CD4-positive, alpha-beta memory T cell (primary cell): Measurements from ENCODE around the gene BCAP31. TPM values are rescaled to one million over a fixed set of nuclear protein-coding genes. Genes with fewer than 3 reads are reported as not detected.

Experiments
- CTCF ChIA-PET: fragments of 350-600 bp; sonication (Branson Sonifier 250); formaldehyde crosslinking; loops from one replicate; lab custom pipeline; 2021; ENCODE audit warnings: inconsistent platforms; ENCODE audit not compliant: partially characterized antibody; lab: Charles Lee
- POLR2A ChIA-PET: fragments of 350-600 bp; sonication (Branson Sonifier 250); formaldehyde crosslinking; loops from one replicate; lab custom pipeline; 2021; ENCODE audit not compliant: partially characterized antibody; lab: Charles Lee
- DNase-seq, 5 donors: peaks; one replicate each; pipeline versions ENCODE4 v3.0.0 to v3.0.0-alpha.2; 2020 to 2022; ENCODE audit warnings: mixed read lengths in 1 of 5
- H3K27ac ChIP-seq: one replicate; pipeline ENCODE4 v1.7.0; 2013; ENCODE audit warnings: low read depth, low read length
- H3K27me3 ChIP-seq: 2 replicates; pipeline ENCODE4 v1.7.0; 2013; ENCODE audit warnings: mild to moderate bottlenecking, low read length, moderate library complexity; ENCODE audit not compliant: insufficient read depth
- H3K36me3 ChIP-seq: 2 replicates; pipeline ENCODE4 v1.7.0; 2013; ENCODE audit warnings: mild to moderate bottlenecking, low read length, moderate library complexity; ENCODE audit not compliant: insufficient read depth
- H3K4me1 ChIP-seq: 2 replicates; pipeline ENCODE4 v1.7.0; 2013; ENCODE audit warnings: mild to moderate bottlenecking, low read length, moderate library complexity; ENCODE audit not compliant: insufficient read depth
- H3K4me3 ChIP-seq, 2 donors: one replicate each; pipeline ENCODE4 v1.7.0; 2013; ENCODE audit warnings: low read length in 2 of 2, mild to moderate bottlenecking in 1 of 2
- H3K9me3 ChIP-seq, 2 donors: one replicate each; pipeline ENCODE4 v1.7.0; 2013; ENCODE audit warnings: low read length in 2 of 2, control low read depth in 1 of 2; ENCODE audit not compliant: control insufficient read depth in 1 of 2
- H3K27ac Mint-ChIP-seq, 7 donors: one replicate each; pipeline ENCODE4 v1.8.0; 2020 to 2021; ENCODE audit warnings: mixed read lengths in 7 of 7, mild to moderate bottlenecking in 6 of 7, inconsistent platforms in 3 of 7, moderate library complexity in 3 of 7
- H3K27me3 Mint-ChIP-seq, 2 donors: one replicate each; pipeline ENCODE4 v1.8.0; 2020 to 2021; ENCODE audit warnings: mixed read lengths in 2 of 2
- H3K36me3 Mint-ChIP-seq, 2 donors: one replicate each; pipeline ENCODE4 v1.8.0; 2020 to 2021; ENCODE audit warnings: mixed read lengths in 2 of 2, inconsistent platforms in 1 of 2, mild to moderate bottlenecking in 1 of 2
- H3K4me1 Mint-ChIP-seq, 4 donors: one replicate each; pipeline ENCODE4 v1.8.0; 2020 to 2021; ENCODE audit warnings: mixed read lengths in 4 of 4, mild to moderate bottlenecking in 1 of 4
- H3K4me3 Mint-ChIP-seq, 8 donors: one replicate each; pipeline ENCODE4 v1.8.0; 2020 to 2021; ENCODE audit warnings: mixed read lengths in 8 of 8, mild to moderate bottlenecking in 7 of 8, moderate library complexity in 6 of 8, inconsistent platforms in 3 of 8
- H3K9me3 Mint-ChIP-seq, 8 donors: one replicate each; pipeline ENCODE4 v1.8.0; 2020 to 2021; ENCODE audit warnings: mixed read lengths in 8 of 8, mild to moderate bottlenecking in 5 of 8, inconsistent platforms in 3 of 8, moderate library complexity in 1 of 8
- intact Hi-C: fragments of 100-400 bp; cut with micrococcal nuclease; formaldehyde crosslinking; loops from one replicate; pipeline ENCODE4 v1.15.1; 2023
- polyA plus RNA-seq, 2 donors: library from polyadenylated mRNA; unstranded; fragments of 300-500 nt; fragmentation: Illumina TruSeq; gene quantifications; one replicate each; pipeline ENCODE4 v1.2.3, GENCODE V29; 2021
- total RNA-seq, 2 experiments: library from RNA; stranded (reverse); gene quantifications; one replicate each; pipeline ENCODE4 v1.2.3, GENCODE V29; 2021

BCAP31 gene
- total and polyA plus RNA-seq, 4 experiments from 2014 or later = 126 to 510 (median 217) TPM

DNA sequence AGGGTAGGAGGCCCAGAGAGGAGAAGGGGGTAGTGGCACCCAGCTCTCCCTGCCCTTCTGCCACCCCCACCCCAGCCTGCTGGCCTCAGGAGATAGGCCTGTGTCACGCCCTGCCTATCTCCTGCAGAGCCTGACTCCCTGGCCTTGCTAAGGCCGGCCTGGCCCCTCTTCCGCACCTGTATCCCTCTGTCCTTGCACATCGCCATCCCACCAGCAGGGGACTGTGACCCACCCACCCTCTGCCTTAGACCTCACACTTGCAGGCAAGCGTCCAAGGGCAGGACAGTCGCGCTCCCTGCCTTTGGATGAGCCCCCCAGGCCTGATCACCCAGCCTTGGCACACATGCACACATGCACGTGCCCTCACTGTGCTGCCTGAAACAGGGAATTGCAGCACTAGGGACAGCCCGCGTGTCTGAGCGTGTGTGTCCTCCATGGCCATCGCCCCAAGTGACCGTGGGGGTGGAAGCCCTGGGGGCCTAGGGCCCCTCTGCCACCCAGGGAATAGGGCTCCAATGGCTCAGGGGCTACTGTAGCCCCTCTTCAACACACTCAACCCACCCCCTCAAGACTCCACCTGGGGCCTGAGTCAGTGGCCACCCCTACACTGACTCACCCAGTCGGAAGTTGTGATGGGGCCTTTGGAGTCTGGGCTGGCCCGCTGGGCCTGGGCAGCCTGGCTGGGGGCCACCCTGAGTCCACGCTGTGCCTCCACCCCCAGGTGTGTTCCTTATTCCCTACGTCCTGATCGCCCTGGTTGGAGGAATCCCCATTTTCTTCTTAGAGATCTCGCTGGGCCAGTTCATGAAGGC is 34.3 kb downstream of the BCAP31 start:
- Mint-ChIP-seq H3K36me3 (no peaks in the 10 kb centered on the region), H3K27ac (peak overlapping the region in 1 of 7 donors; percentile 29), H3K27me3 (no peaks in the 10 kb centered on the region), H3K9me3 (no peaks in the 10 kb centered on the region), H3K4me1 (no peaks in the 10 kb centered on the region), H3K4me3 (peak overlapping the region in 2 of 8 donors; percentile 35 to 55)
- Histone ChIP-seq H3K36me3 (no peaks in the 10 kb centered on the region), H3K4me3 (no peak overlapping the region), H3K27ac (no peak overlapping the region), H3K4me1 (no peaks in the 10 kb centered on the region), H3K27me3 (no peaks in the 10 kb centered on the region), H3K9me3 (no peaks in the 10 kb centered on the region)
- intact Hi-C loops = loop anchor here (5.0 kb wide), 2 partner anchors 32 to 262 kb away; partner anchors contain the start of genes ABCD1 and BCAP31
- POLR2A ChIA-PET = no interaction called here
- CTCF ChIA-PET = no interaction called here
- peak in 1 of 5 donors; percentile 29 for DNase-seq

DNA sequence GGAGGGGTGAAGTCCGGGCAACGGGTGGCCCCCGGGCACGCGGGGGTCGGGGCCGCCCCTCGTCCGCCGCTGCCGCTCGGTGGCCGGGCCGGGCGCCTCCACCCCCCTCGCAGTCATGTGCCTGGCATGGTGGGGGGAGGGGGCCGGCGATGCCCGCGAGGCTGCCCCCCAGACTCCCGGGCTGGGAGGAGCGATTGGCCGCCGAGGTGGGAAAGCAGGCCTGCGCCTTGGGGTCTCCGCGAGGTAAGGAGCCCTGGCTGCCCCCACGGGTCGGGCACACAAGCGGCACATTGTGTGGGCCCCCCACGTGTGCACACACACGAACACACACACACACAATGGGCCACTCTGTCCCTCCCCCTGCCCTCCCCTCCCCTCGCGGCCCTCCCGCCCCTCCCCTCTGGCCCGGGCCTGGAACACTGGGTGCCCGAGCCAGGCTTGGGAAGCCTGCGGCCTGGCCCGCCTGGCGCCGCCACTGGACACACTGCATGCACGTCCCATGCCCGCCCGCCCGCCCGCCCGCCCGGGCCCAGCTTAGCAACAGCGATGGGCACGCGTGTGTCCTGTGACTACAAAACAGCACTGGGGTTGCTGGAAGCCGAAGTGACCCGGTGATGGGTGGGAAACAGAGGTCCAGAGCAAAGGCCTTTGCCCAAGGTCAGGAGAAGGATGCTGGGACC is 35.1 kb downstream of the BCAP31 start:
- intact Hi-C loops = loop anchor here (5.0 kb wide), 2 partner anchors 33 to 263 kb away; partner anchors contain the start of genes ABCD1 and BCAP31
- H3K36me3 Mint-ChIP-seq = no peaks in the 10 kb centered on the region
- DNase-seq = no peak
- H3K4me3 ChIP-seq = no peak overlapping the region
- CTCF ChIA-PET = no interaction called here
- H3K27ac ChIP-seq = no peak overlapping the region
- H3K9me3 ChIP-seq = no peaks in the 10 kb centered on the region
- H3K4me3 Mint-ChIP-seq = peak overlapping the region in 1 of 8 donors; percentile 32
- H3K4me1 ChIP-seq = no peaks in the 10 kb centered on the region
- H3K27ac Mint-ChIP-seq = no peak overlapping the region
- H3K4me1 Mint-ChIP-seq = no peaks in the 10 kb centered on the region
- H3K27me3 Mint-ChIP-seq = no peaks in the 10 kb centered on the region
- H3K9me3 Mint-ChIP-seq = no peaks in the 10 kb centered on the region
- no peaks in the 10 kb centered on the region for H3K27me3 ChIP-seq
- H3K36me3 ChIP-seq = no peaks in the 10 kb centered on the region
- POLR2A ChIA-PET = no interaction called here

DNA sequence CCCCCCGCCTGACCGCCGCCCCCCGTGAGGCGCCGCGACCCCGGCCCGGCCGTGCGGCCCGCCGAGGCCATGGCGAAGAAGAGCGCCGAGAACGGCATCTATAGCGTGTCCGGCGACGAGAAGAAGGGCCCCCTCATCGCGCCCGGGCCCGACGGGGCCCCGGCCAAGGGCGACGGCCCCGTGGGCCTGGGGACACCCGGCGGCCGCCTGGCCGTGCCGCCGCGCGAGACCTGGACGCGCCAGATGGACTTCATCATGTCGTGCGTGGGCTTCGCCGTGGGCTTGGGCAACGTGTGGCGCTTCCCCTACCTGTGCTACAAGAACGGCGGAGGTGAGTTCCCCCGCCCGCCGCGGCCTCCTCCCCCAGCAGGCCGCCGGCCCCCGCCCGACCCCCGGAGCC is 35.7 kb downstream of the BCAP31 start:
- H3K27ac Mint-ChIP-seq = no peak overlapping the region
- H3K9me3 Mint-ChIP-seq = no peaks in the 10 kb centered on the region
- Histone ChIP-seq H3K27ac (no peak overlapping the region), H3K9me3 (no peaks in the 10 kb centered on the region), H3K4me1 (no peaks in the 10 kb centered on the region), H3K36me3 (no peaks in the 10 kb centered on the region), H3K4me3 (no peak overlapping the region), H3K27me3 (no peaks in the 10 kb centered on the region)
- H3K36me3 Mint-ChIP-seq = no peaks in the 10 kb centered on the region
- no peak overlapping the region for H3K4me3 Mint-ChIP-seq
- H3K27me3 Mint-ChIP-seq = no peaks in the 10 kb centered on the region
- DNase-seq = peak in 1 of 5 donors; percentile 1
- CTCF ChIA-PET = no interaction called here
- intact Hi-C loops = loop anchor here (5.0 kb wide), 2 partner anchors 34 to 264 kb away; partner anchors contain the start of genes ABCD1 and BCAP31
- no peaks in the 10 kb centered on the region for H3K4me1 Mint-ChIP-seq
- POLR2A ChIA-PET = no interaction called here

DNA sequence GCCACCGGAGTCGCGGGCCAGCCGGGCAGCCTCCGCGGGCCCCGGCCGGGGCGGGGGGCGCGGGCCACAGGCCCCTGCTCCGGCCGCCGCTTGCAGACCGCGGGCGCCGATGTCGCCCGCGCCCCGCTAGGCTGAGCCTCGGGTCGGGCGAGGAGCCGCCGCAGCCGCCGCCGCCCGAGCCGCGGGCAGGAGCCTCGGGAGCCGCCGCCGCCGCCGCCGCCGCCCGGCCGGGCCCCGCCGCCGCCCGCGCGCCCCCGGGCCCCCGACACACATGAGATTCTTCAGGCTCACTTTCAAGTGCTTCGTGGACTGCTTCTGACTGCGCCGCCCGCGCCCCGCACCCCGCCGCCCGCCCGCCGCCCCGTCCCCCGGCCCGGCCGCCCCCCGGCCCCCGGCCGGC is 36.1 kb downstream of the BCAP31 start:
- H3K27ac ChIP-seq = no peak overlapping the region
- no peak overlapping the region for H3K4me3 ChIP-seq
- ChIA-PET CTCF (interaction anchor here (1.2 to 1.4 kb wide), 2 partner anchors 22 to 107 kb away, joined by 3 to 4 read pairs; partner anchors contain the start of genes IDH3G and SSR4), POLR2A (no interaction called here)
- no peaks in the 10 kb centered on the region for H3K27me3 Mint-ChIP-seq
- no peaks in the 10 kb centered on the region for H3K36me3 ChIP-seq
- H3K4me1 ChIP-seq = no peaks in the 10 kb centered on the region
- no peak overlapping the region for H3K4me3 Mint-ChIP-seq
- H3K36me3 Mint-ChIP-seq = no peaks in the 10 kb centered on the region
- no peak overlapping the region for H3K27ac Mint-ChIP-seq
- no peaks in the 10 kb centered on the region for H3K27me3 ChIP-seq
- DNase-seq = peak in 1 of 5 donors; percentile 4
- intact Hi-C loops = loop anchor here (5.0 kb wide), 2 partner anchors 34 to 264 kb away; partner anchors contain the start of genes ABCD1 and BCAP31
- no peaks in the 10 kb centered on the region for H3K9me3 ChIP-seq
- no peaks in the 10 kb centered on the region for H3K4me1 Mint-ChIP-seq
- H3K9me3 Mint-ChIP-seq = no peaks in the 10 kb centered on the region

DNA sequence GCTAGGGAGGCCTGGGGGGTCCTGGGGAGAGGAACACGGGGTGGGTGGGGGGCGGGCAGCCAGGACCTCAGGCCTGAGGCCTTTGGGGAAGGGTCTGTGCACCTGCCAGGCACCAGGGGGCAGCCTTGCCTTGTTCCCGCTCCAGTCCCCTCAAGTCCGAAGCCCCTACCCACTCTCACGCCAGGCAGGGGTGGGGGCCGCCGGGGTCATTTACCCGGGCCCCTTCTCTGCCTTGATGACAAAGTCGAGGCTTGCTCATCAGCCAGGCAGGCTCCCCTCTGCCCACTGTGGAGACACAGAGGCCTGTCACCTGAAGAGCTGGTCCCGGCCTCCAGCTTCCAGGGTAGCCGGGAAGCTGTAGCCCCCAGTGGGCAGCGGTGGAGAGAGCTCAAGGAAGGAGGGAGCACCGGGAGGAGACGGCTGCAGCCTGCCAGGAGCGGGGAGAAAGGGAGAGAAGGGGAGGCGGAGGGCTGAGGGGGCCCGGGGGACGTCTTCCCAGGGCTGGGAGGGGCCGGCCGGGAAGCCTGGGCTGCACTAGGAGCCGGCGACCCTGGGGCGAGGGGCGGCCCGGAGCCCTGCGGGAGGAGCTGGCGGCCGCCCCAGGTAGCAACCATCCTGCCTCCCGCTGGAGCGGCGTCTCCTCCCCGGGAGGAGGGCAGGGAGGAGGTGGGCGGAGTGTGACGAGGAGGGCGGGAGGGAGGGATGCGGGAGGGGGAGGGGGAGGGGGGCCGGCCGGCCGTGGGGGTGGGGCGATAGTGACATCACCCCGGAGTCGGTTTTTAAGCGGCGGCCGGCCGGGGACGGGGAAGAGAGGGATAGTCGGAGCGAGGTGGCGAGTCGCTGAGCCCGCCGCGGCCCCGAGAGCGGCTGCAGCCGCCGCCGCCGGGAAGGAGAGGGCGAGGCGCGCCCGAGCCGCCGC is 36.8 kb downstream of the BCAP31 start, which contains the start of gene SLC6A8:
Gene SLC6A8 (plus strand): TSS at position 806 of the 919 bp plus-strand sequence. CDS start 649 bp downstream, outside the sequence.
- DNase-seq = peak in 3 of 5 donors; percentile 10 to 44 (median 23)
- ChIA-PET CTCF (interaction anchor here (0.9 to 1.6 kb wide), 6 partner anchors 21 to 264 kb away, joined by 3 to 5 read pairs (median 4); partner anchors contain the start of genes IDH3G and SSR4), POLR2A (no interaction called here)
- Mint-ChIP-seq H3K27me3 (no peaks in the 10 kb centered on the region), H3K9me3 (no peaks in the 10 kb centered on the region), H3K4me3 (peak within 1 kb of the TSS; percentile 63 to 88 (median 76)), H3K4me1 (no peaks in the 10 kb centered on the region), H3K27ac (no peak within 1 kb of the TSS), H3K36me3 (no peaks in the 10 kb centered on the region)
- Histone ChIP-seq H3K27me3 (no peaks in the 10 kb centered on the region), H3K4me3 (no peak within 1 kb of the TSS), H3K4me1 (no peaks in the 10 kb centered on the region), H3K9me3 (no peaks in the 10 kb centered on the region), H3K27ac (no peak within 1 kb of the TSS), H3K36me3 (no peaks in the 10 kb centered on the region)
- intact Hi-C loops = loop anchor here (5.0 kb wide), 2 partner anchors 35 to 265 kb away; partner anchors contain the start of genes ABCD1 and BCAP31

DNA sequence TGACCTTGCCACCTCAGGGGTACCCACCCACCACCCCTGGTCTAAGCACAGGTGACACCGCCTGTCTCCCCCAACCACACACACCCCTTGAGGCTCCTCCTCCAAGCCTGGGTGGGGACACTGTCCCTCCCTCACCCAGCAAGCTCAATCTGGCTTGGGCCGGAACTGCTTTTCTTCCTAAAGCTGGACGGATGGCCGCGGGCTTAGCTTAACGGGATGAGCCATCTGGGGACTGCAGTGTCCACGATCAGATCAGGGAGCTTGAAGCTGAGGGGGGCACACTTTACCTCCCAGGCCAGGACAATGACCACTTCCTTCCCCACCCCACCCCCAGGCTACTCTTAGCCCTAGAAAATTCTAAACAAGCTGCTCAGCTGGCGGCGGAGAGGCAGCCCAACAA is 37.5 kb downstream of the BCAP31 start:
- CTCF ChIA-PET = interaction anchor here (0.9 to 1.6 kb wide), 6 partner anchors 20 to 264 kb away, joined by 3 to 5 read pairs (median 4); partner anchors contain the start of genes IDH3G and SSR4
- peak in 1 of 5 donors; percentile 3 for DNase-seq
- no peaks in the 10 kb centered on the region for H3K36me3 ChIP-seq
- Mint-ChIP-seq H3K27me3 (no peaks in the 10 kb centered on the region), H3K36me3 (no peaks in the 10 kb centered on the region), H3K9me3 (no peaks in the 10 kb centered on the region), H3K27ac (no peak overlapping the region), H3K4me1 (no peaks in the 10 kb centered on the region), H3K4me3 (peak overlapping the region in 4 of 8 donors; percentile 32 to 54 (median 37))
- intact Hi-C loops = loop anchor here (5.0 kb wide), 2 partner anchors 36 to 266 kb away; partner anchors contain the start of genes ABCD1 and BCAP31
- H3K4me1 ChIP-seq = no peaks in the 10 kb centered on the region
- POLR2A ChIA-PET = no interaction called here
- no peaks in the 10 kb centered on the region for H3K9me3 ChIP-seq
- H3K27me3 ChIP-seq = no peaks in the 10 kb centered on the region
- no peak overlapping the region for H3K27ac ChIP-seq
- H3K4me3 ChIP-seq = no peak overlapping the region
